ENCODE data around the gene SPATA6. TPM values are rescaled to one million over a fixed set of nuclear protein-coding genes. Genes with fewer than 3 reads are reported as not detected.

Gene SPATA6
- polyA plus RNA-seq, 3 donors, result 7.4 to 8.0 (median 7.8) TPM

DNA sequence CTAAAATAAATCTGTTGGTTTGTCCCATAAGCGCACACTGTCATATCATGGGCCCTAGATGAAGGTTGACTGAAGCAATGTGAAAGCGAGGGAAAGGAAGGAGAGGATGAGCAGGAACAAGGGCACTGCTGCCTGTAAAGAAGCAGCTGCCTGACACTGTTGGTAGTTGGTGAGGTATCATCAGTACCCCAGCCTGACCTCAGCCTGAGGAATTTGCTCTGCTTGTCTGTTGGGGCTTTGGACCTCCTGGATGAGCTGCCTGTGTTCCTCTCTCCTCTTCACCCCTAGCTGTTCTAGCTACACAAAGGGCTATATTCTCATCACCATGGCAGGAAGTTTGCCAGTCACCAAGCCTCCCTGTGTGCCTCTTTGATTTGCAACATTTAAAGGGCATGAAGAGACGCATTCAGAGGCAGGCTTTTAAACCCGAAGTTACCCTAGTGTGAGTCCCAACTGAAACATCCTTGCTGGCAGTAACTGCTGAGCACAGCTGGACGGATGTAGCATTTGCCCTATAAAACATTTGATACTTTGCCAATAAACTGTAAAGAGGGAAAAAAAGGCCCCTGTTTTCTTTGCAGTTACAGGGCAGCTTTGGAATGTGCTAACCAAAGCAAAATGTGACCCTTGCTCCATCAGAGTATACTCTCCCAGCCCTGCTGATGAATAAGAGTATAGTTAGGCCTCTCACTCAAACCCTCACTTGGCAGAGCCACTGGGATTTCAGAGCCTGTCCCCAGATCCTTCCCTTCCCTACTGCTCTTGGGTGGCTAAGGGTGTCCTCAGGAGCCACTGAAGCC is 22.2 kb upstream of the SPATA6 start:
- H3K79me2 ChIP-seq (ENCODE audit: insufficient read depth, low read length), result no peaks in the 10 kb centered on the region
- H3K4me2 ChIP-seq (replicated peaks; ENCODE audit: extremely low read depth, low read length, poor library complexity, severe bottlenecking), result no peak overlapping the region
- no peak for DNase-seq
- Mint-ChIP-seq H3K9me3 (peaks cover 0 to 1% (median 0%) of the 10 kb centered on the region in 7 donors), H3K36me3 (no peaks in the 10 kb centered on the region), H3K27me3 (ENCODE audit: low read depth in 3 of 3) (peaks cover 3 to 9% (median 3%) of the 10 kb centered on the region in 3 donors), H3K27ac (no peak overlapping the region), H3K4me1 (peaks cover 6% of the 10 kb centered on the region), H3K4me3 (no peak overlapping the region)
- WGBS (ENCODE audit: insufficient coverage), result 93% methylated on average over 3 of the region's 5 CpGs
- TF ChIP-seq, protein P1, sequence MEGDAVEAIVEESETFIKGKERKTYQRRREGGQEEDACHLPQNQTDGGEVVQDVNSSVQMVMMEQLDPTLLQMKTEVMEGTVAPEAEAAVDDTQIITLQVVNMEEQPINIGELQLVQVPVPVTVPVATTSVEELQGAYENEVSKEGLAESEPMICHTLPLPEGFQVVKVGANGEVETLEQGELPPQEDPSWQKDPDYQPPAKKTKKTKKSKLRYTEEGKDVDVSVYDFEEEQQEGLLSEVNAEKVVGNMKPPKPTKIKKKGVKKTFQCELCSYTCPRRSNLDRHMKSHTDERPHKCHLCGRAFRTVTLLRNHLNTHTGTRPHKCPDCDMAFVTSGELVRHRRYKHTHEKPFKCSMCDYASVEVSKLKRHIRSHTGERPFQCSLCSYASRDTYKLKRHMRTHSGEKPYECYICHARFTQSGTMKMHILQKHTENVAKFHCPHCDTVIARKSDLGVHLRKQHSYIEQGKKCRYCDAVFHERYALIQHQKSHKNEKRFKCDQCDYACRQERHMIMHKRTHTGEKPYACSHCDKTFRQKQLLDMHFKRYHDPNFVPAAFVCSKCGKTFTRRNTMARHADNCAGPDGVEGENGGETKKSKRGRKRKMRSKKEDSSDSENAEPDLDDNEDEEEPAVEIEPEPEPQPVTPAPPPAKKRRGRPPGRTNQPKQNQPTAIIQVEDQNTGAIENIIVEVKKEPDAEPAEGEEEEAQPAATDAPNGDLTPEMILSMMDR (IDR thresholded peaks at IDR 0.05), result no peak
- H3K9me3 ChIP-seq (replicated peaks in 1 of 2; ENCODE audit: control insufficient read depth in 1 of 2, insufficient read depth in 1 of 2, low read length in 2 of 2), result no peaks in the 10 kb centered on the region
- no peak overlapping the region for H3K9ac ChIP-seq (ENCODE audit: insufficient read depth, low read length, poor library complexity, severe bottlenecking)
- no peak overlapping the region for H3K27ac ChIP-seq (ENCODE audit: low read depth in 1 of 2, low read length in 2 of 2)
- no peaks in the 10 kb centered on the region for H4K20me1 ChIP-seq (ENCODE audit: insufficient read depth, low read length)
- H3K27me3 ChIP-seq (ENCODE audit: control insufficient read depth in 2 of 2, insufficient read depth in 2 of 2, low read length in 2 of 2), result no peaks in the 10 kb centered on the region
- H3K4me1 ChIP-seq (ENCODE audit: control insufficient read depth in 1 of 2, insufficient read depth in 2 of 2, low read length in 2 of 2), result peaks cover 0 to 5% of the 10 kb centered on the region in 2 donors
- H3K36me3 ChIP-seq (replicated peaks in 1 of 2; ENCODE audit: control insufficient read depth in 1 of 2, insufficient read depth in 2 of 2, low read length in 2 of 2), result no peaks in the 10 kb centered on the region
- intact Hi-C loops (cut with micrococcal nuclease), result no loop called here
- no peak overlapping the region for H3K4me3 ChIP-seq (replicated peaks in 1 of 3; ENCODE audit: low read depth in 2 of 3, low read length in 3 of 3)
- no peak overlapping the region for H2AFZ ChIP-seq (ENCODE audit: insufficient read depth, low read depth, low read length, poor library complexity, severe bottlenecking)

GRCh38 chr1:48493041-48493440 is 21.0 kb upstream of the SPATA6 start:
- H3K36me3 Mint-ChIP-seq, result no peaks in the 10 kb centered on the region
- H3K36me3 ChIP-seq (replicated peaks in 1 of 2; ENCODE audit: control insufficient read depth in 1 of 2, insufficient read depth in 2 of 2, low read length in 2 of 2), result no peaks in the 10 kb centered on the region
- H2AFZ ChIP-seq (ENCODE audit: insufficient read depth, low read depth, low read length, poor library complexity, severe bottlenecking), result no peak overlapping the region
- no peak overlapping the region for H3K4me3 Mint-ChIP-seq
- H3K4me3 ChIP-seq (replicated peaks in 1 of 3; ENCODE audit: low read depth in 2 of 3, low read length in 3 of 3), result no peak overlapping the region
- peaks cover 0 to 1% (median 0%) of the 10 kb centered on the region in 7 donors for H3K9me3 Mint-ChIP-seq
- WGBS (ENCODE audit: insufficient coverage), result 0% methylated on average over 1 of the region's 5 CpGs
- H3K27ac Mint-ChIP-seq, result no peak overlapping the region
- H3K4me1 Mint-ChIP-seq, result no peaks in the 10 kb centered on the region
- no peak overlapping the region for H3K4me2 ChIP-seq (replicated peaks; ENCODE audit: extremely low read depth, low read length, poor library complexity, severe bottlenecking)
- H3K9ac ChIP-seq (ENCODE audit: insufficient read depth, low read length, poor library complexity, severe bottlenecking), result no peak overlapping the region
- DNase-seq, result no peak
- intact Hi-C loops (cut with micrococcal nuclease), result no loop called here
- TF ChIP-seq, protein P1 (IDR thresholded peaks at IDR 0.05), result no peak
- H4K20me1 ChIP-seq (ENCODE audit: insufficient read depth, low read length), result no peaks in the 10 kb centered on the region
- peaks cover 3 to 7% (median 3%) of the 10 kb centered on the region in 3 donors for H3K27me3 Mint-ChIP-seq (ENCODE audit: low read depth in 3 of 3)
- no peaks in the 10 kb centered on the region for H3K4me1 ChIP-seq (ENCODE audit: control insufficient read depth in 1 of 2, insufficient read depth in 2 of 2, low read length in 2 of 2)
- no peaks in the 10 kb centered on the region for H3K79me2 ChIP-seq (ENCODE audit: insufficient read depth, low read length)
- H3K27ac ChIP-seq (ENCODE audit: low read depth in 1 of 2, low read length in 2 of 2), result no peak overlapping the region
- H3K9me3 ChIP-seq (replicated peaks in 1 of 2; ENCODE audit: control insufficient read depth in 1 of 2, insufficient read depth in 1 of 2, low read length in 2 of 2), result no peaks in the 10 kb centered on the region
- H3K27me3 ChIP-seq (ENCODE audit: control insufficient read depth in 2 of 2, insufficient read depth in 2 of 2, low read length in 2 of 2), result no peaks in the 10 kb centered on the region

Measured in CD14-positive monocyte (primary cell).